Activated T-cell treated with anti-CD3 and anti-CD28 coated beads for 24 hours (primary cell): ENCODE results near the gene MRPL4.
"Not testable (repeated sequence)": the region's sequence is repeated elsewhere in the genome, so short reads cannot be mapped to it uniquely, and the experiment has no call there.

Source experiments
- DNase-seq: peaks from one replicate; pipeline ENCODE4 v3.0.0-alpha.2; 2020; ENCODE audit warnings: low read depth

The MRPL4 gene

DNA sequence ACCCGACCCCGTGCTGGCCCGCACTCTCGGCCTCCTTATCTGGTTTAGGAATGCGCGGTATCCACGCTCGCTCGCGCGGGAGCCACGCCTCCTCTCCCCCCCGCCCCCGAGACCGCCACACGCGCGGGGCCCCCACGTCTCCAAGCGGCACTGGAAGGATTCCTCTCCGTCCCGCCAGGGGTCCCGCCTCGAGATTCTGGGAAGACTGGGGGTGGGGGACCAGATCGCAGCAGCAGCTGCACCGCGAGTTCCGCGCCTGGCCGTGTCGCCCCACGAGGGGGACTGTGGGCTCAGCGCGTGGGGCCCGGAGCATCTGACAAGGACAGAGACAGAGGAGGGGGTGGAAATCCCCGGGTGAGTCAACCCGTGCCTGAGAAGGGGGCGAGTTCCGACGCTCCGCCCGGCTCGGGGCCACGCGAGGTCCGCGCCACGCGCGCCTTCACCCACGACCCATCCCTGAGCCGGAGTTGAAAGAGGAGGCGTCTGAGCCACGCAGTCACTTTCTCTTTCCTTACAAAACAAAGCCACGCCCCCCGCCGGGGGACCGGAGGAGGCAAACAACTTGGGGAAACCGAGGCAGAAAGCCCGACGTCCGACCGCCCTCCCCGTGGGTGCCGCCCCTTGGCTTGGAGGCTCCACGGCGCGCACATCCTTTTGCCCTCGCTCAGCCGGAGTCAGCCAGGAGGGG, 21.7 kb upstream of the MRPL4 start:
- peak; percentile 44 for DNase-seq

DNA sequence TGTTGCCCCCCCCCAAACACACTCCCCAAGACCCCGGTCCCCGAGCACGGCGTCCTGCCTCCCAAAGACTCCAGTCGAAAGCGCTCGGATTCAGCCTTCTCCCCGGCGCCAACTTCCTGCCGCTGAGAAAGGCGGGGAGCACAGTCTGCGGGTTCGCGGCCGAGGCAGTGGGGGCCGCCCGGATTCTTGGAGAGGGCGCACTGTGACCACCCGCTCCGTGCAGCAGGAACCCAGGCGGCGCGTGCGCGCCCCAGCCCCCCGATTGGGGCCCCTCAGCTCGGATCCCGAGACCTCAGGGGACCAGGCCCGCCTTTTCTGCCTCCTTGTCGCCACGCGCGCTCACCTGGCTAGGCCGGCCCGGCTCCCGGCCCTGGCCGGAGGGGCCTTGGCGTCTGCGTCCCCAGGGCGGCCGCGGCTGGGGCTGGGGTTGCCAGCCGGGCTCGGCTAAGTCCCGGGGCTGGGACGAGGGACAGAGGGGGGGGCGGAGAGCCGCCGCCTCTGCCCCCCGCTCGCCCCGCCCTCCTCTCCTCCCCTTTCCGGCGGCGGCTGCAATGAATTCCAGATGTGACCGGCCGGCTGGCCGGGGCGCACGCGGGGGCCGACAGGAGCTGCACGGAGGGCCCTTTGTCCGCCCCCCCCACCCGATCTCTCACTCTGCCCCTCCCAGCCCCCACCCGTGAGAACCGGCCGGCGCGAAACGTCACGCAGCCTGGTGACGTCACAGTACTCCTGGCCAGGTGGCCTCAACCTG, 21.0 kb upstream of the MRPL4 start, which contains the start of gene S1PR2:
TSS of gene S1PR2 (minus strand) at position 471 of the 751 bp plus-strand sequence. CDS start 6,426 bp downstream, outside the sequence.
- DNase-seq: peak; percentile 52

DNA sequence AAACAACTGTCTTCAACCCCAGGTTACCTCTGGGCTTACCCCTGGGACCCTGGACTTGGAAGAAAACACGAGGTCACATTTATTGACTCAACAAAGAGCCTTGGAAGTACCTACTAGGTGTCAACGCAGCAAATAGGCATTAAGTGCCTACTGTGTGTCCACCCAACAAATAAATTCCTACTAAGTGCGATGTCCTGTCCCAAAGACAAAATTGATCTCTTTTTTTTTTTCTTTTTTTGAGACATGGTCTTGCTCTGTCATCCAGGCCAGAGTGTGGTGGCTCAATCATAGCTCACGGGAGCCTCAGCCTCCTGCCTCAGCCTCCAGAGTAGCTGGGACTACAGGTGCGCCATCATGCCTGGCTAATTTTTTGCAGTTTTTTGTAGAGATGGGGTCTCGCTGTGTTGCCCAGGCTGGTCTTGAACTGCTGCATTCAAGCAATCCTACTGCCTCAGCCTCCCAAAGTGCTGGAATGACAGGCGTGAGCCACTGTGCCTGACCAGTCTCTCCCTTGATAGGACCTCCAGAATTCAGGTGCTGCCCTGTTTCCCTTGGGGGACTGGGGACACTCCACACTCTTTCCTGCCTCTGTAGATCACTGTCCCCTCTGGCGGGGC, 20.3 kb upstream of the MRPL4 start:
- DNase-seq: no peak

DNA sequence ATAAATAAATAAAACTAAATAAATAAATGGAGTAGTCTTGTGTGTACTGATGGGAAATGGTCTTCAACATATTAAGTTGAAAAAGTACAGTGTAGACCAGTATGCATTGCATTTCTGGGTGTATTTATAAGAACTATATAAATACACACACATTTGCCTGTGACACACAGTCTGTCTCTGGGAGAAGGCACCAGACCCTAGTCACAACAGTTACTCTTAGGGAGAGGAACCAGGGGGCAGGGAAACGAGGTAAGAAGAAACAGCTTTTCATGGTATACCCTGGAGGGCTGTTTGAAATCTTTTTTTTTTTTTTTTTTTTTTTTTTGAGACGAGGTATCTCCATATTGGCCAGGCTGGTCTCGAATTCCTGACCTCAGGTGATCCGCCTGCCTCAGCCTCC, 18.1 kb upstream of the MRPL4 start:
- DNase-seq: no peak

DNA sequence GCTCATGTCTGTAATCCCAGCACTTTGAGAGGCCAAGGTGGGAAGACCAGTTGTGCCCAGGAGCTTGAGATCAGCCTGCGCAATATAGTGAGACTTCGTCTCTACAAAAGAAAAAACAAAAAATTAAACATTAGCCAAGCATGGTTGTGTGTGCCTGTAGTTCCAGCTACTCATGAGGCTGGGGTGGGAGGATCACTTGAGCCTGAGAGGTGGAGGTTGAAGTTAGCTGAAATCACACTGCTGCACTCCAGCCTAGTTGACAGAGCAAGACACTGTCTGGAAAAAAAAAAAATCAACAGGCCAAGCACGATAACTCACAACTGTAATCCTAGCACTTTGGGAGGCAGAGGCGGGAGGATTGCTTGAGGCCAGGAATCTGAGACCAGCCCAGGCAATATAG, 17.0 kb upstream of the MRPL4 start:
- DNase-seq: no peak

DNA sequence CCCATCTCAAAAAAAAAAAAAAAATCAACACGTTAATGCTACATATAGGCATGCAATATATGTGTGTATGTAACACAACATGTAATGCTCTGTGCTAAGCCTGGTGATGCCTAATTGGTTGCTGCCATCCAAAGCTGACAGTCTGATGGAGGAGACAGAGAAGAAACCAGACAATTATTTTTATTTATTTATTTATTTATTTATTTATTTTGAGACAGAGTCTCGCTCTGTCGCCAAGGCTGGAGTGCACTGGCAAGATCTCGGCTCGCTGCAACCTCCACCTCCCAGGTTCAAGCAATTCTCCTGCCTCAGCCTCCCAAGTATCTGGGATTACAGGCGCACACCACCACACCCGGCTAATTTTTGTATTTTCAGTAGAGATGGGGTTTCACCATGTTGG, 16.6 kb upstream of the MRPL4 start:
- not testable (repeated sequence) for DNase-seq

DNA sequence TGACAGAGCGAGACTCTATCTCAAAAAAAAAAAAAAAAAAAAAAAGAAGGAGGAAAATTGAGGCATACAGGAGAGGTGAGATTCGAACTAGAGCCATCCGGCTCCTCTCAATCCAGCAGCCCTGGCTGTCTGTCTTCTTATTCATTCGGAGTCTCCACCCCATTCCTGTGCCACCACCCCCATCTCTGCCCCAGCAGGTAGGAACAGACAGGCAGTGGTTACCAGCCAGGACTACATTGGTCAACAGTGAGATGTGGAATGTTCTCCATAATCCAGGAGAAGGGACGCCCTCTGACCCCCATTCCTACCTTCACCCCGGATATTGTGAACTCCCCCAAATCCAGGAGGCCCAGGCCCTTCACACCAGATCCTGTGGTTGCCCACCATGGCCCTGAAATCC, 14.3 kb upstream of the MRPL4 start:
- no peak for DNase-seq

DNA sequence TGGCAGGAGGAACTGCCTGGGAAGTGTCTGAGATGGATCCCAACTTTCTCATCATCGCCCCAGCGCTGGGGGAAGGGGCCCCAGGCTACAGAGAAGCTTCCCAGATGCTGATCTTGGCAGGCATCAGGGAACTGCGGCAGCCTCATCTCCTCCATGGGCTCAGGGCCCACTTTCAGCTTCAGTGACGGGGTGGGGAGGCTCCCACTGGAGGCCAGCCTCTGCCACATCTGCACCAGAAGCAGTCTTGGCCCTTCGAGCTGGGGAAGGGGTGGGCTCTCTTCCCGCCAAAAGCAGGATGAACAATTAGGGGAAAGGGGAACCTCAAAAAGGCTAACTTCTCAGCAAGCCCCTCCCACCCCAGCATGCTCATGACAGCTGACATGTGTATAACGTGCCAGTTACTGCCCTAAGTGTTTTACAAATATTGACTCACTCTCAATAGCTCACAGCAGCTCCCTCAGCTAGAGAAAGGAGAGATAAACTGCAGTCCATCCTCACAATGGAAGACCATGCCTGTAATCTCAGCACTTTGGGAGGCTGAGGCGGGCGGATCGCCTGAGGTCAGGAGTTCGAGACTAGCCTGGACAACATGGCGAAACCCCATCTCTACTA, 13.7 kb upstream of the MRPL4 start:
- no peak for DNase-seq

DNA sequence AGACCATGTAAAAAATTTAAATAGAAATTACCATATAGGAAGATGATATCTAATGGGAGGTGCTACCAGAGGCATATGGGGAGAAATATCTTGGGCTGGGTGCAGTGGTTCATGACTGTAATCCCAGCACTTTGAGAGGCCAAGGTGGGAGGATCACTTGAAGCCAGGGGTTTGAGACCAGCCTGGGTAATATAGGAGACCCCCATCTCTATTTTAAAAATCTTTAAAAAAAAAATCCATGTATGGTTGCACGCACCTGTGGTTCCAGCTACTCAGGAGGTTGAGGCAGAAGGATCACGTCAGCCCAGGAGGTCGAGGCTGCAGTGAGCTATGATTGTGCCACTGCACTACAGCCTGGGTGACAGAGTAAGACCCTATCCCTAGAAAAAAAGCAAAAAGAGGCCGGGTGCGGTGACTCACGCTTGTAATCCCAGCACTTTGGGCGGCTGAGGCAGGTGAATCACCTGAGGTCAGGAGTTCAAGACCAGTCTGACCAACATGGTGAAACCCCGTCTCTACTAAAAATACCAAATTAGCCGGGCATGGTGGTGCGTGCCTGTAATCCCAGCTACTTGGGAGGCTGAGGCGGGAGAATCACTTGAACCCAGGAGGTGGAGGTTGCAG, 10.1 kb upstream of the MRPL4 start:
- DNase-seq: not testable (repeated sequence)

DNA sequence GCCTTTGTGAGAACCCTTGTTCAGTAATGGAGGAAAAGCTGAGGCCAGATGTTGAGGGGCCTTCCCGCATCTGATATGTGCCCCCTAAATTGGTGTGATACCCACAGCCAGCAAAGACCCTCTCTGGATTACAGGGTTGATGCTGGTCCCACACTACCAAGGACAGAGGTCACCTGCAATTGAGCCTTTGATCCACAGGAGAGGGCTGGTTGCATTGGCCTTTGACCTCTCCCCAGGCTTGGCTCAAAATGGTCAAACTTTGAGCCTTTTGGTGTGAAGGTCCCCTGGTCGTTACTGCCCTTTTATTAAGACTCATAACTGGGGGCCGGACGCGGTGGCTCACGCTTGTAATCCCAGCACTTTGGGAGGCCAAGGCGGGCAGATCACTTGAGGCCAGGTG, 8.4 kb upstream of the MRPL4 start:
- no peak for DNase-seq

DNA sequence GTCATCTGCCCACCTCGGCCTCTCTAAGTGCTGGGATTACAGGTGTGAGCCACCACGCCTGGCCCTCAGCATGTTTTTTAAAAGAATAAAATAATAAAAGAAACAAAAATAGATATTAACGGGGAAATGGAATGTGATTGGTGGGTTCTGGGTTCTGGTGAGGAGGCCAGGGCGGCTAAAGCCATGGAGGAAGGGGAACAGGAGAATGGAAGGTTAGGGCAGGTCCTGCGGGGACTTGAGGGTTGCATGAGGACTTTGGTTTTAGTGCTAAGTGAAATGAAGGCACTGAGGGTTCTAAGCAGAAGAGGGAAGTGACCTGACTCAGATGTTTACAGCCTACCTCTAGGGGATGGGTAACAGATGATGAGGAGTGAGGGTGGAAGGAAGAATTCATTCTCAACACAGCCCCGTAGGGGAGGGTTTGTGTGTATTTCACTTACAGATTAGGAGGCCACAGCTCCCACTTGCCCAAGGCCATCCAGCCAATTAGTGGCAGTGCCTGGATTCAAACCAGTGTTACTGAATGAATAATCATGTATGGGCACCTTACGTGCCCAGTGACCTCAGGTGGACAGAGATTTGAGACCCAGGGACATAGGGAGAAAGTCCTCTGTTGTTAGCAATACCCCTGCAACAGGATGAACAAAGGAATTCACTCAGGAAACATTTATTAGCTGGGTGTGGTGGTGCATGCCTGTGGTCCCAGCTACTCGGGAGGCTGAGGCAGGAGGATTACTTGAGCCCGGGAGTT, 6.7 kb upstream of the MRPL4 start:
- no peak for DNase-seq

DNA sequence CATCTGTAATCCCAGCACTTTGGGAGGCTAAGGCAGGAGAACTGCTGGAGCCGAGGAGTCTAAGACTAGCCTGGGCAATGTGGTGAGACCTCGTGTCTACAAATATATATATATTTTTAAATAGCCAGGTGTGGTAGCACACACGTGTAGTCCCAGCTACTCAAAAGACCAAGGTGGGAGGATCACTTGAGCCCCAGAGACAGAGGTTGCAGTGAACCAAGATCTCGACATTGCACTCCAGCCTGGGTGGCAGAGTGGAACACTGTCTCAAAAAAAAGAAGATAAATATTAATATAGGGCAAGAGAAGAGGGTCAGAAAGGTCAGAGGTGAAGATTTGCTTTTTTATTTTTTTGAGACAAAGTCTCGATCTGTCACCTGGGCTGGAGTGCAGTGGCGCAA, 5.5 kb upstream of the MRPL4 start:
- DNase-seq: no peak

DNA sequence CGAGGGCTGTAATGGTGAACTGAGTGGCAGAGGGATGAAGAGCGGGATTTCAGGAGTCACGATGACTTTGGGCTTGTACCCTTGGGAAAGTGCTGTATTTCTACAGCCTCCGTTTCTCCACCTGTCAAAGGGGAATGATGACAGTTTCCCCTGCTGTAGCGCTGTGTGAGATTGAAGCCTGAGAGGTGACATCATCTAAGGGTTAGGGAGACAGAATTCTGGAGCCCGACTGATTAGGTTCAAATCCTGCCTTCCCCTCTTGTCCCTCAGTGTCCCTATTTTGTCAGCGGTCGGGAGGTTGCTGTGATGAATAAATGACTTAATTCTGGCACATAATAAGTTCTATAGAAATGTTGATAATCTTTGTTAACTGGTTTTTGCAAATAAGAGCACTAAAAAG, 693 bp downstream of the MRPL4 start:
- DNase-seq: no peak

DNA sequence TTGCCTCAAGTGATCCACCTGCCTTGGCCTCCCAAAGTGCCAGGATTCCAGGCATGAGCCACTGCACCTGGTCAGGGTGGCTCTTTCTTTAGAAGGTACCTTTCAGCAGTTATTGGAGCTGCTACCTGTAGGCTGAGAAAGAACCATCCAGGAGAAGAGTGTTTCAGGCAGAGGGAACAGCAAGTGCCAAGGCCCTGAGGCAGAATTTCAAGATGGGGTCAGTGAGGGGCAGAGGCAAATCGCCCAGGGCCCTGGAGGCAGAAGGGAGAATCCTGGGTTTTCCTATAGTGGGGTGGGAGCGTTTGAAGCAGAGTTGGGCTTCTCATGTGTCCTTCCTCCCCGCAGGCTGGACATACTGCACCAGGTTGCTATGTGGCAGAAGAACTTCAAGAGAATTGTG, 2.2 kb downstream of the MRPL4 start:
- no peak for DNase-seq

DNA sequence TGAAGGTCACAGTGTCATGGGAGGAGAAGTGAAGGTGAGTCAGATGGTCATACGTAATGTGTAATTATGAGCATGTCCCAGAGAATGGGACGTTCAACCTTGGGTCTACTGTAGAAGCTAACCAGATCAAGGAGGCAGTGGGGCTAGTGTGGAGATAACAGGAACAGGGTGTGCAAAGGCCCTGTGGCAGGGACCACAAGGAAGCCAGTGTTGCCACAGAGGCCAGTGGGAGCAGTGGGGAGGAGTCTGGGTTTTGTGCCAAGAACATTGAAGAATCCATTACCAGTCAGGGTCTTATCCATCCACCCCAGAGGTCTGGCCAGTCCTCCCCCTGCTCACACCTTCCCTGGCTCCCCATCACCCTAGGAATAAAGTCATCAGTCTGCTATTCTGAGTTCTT, 3.3 kb downstream of the MRPL4 start:
- no peak for DNase-seq

DNA sequence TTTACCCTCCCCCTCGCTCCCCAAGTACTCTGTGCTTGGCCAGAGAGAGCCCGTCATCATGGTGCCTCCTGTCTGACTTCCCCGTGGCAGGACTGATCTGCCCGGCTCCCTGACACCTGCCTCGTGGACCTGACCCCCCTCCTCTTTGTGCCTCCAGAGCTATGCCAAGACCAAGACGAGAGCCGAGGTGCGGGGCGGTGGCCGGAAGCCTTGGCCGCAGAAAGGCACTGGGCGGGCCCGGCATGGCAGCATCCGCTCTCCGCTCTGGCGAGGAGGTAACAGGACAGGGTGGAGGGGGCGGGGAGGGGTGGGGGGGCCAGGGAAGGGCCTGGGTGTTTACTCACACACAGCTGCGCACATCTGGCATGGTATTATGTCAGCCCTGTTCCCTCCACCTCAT, 4.5 kb downstream of the MRPL4 start:
- no peak for DNase-seq

DNA sequence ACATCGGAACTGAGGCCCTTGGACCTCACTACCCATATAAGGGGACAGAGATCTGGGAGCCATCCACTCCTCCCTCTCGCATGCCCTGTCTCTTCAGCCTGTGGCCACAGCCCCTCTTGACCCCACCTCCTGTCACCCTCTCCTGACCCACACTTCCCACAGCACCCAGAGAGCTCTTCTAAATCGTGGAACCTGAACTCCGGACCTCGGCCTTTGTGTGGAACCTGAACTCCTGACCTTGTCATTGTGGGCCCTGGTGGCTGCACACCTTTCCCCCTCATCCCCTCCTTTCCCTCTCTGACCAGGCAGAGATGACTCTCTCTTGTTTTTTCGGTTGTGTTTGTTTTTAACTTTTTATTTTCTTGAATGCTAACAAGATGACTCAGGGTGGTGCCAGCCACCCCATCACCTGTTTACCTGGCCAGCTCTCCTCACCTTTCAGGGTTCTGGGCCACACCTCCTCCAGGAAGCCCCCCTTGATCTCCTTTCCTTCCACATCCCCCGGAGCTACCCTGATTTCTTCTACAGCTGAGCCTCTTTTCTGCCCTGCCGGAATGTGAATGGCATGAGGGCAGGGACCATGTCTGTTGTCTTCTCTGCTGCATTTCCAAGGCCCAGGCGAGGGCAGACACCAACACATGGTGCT, 5.1 kb downstream of the MRPL4 start:
- no peak for DNase-seq

DNA sequence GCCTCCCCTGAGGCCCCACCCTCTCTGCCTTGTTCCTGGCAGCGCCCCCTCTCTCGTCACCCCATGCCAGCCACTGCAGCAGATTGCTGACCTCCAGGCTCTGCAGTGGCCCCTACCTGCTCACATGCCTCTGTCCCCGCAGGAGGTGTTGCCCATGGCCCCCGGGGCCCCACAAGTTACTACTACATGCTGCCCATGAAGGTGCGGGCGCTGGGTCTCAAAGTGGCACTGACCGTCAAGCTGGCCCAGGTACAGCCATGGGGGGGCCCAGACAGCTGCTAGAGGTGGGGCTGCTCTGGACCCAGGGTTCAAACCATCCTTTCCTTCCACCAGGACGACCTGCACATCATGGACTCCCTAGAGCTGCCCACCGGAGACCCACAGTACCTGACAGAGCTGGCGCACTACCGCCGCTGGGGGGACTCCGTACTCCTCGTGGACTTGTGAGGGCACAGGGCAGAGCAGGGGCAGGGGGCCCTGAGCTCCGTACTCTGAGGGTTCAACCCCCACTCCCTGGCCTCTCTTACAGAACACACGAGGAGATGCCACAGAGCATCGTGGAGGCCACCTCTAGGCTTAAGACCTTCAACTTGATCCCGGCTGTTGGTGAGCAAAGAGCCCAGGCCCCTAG, 6.2 kb downstream of the MRPL4 start:
- no peak for DNase-seq

DNA sequence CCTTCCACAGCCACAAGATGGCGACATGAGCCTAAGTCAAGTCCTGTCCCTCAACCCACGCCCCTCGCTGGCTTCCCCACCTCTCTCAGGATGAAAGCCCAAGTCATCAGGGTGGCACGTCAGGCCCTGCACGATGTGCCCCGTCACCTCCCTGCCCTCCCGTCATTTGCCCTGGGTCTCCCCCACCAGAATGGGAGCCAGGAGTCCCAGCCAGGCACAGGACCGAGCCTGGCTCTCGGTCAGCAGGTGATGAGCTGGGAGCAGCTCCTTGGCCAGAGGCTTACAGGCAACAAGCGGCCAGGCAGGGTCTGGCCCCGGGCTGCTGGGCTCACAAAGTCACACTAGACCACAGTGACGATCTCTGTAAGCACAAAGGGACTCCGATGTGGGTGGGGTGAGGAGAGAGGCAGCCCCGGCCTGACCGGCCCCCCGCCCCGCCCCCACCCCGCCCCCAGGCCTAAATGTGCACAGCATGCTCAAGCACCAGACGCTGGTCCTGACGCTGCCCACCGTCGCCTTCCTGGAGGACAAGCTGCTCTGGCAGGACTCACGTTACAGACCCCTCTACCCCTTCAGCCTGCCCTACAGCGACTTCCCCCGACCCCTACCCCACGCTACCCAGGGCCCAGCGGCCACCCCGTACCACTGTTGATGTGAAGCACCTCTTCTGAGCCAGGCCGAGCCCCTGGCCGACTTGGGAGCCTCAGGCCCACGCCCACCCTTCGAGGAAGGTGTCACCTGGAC, 7.3 kb downstream of the MRPL4 start:
- peak; percentile 89 for DNase-seq

DNA sequence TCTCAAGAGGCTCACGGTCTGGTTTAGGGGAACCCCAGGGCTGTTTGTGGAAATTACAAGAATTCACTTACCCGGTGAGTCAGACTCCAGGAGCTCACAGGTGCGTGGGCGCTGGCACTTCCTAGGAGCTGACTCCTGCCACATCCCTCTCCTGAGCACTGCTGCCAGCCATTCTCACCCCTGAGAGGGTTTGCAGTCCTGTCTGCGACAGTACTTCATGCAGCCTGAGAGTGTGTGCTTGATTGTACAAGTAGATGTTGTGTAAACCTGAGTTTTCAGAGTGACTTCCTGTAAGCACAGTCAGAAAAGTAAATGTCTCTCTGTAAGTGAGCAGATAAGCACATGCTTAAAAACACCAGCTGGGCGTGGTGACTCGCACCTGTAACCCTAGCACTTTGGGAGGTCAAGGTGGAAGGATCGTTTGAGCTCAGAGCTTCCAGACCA, 8.1 kb downstream of the MRPL4 start:
- DNase-seq: peak; percentile 52
